GM18858 (cell line): ENCODE data around the gene KCNK4.

ENCODE experiments used
- ATAC-seq: cut with Tn5 transposase; IDR thresholded peaks from one replicate; pipeline ENCODE4 v1.9.1; 2021; ENCODE audit not compliant: unreplicated experiment

KCNK4 gene

DNA sequence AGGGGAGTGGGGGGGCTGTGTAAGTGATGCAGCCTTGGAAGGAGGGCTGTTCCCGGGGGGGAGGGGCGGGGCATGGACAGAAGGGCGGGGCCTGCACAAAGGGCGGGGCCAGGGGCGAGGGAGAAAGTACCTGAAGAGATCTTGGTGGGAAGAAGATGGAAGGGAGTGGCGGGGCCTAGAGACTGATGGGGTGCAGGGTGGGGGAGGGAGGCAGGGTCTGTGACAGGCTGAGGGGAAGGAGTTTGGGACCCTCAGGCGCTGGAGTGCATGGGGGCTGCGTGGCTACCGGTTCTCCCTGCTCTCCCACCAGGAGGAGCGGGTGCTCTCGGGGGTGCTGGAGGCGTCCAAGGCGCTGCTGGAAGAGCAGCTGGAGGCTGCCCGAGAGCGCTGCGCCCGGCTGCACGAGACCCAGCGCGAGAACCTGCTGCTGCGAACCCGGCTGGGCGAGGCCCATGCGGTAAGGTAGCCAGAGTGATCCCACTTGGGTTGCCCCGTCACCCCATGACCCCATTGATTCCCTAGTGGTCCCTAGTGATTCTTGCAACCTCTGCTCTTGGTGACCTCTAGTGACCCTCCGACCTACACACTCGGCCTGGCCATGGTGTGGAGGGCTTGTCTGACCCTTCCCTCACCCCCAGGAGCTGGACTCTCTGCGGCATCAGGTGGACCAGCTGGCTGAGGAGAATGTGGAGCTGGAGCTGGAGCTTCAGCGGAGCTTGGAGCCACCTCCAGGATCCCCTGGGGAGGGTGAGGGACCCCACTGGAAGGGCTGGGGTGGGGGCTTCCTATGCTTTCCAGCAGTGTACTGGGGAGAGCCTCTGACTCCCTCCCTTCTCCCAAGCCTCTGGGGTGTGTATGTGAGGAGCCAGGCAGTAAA lies 52.0 kb downstream of the KCNK4 start:
- no peak for ATAC-seq

DNA sequence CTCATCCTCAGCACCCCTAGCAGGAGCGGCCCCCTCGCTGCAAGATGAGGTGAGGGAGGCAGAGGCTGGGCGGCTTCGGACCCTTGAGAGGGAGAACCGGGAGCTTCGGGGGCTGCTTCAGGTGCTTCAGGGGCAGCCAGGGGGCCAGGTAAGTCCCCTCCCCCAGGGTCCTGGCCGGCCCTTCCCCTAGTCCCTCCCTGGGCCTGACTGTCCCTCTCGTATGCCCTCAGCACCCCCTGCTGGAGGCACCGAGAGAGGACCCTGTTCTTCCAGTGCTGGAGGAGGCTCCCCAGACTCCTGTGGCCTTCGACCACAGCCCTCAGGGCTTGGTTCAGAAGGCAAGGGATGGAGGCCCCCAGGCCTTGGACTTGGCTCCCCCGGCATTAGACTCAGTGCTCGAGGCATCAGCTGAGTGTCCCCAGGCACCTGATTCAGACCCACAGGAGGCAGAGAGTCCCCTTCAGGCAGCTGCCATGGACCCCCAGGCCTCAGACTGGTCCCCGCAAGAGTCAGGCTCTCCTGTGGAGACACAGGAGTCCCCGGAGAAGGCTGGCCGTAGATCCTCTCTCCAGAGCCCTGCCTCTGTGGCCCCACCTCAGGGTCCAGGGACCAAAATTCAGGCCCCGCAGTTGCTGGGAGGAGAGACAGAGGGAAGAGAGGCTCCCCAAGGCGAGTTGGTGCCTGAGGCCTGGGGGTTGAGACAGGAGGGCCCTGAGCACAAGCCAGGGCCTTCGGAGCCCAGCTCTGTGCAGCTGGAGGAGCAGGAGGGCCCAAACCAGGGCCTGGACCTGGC lies 52.9 kb downstream of the KCNK4 start:
- ATAC-seq = no peak

DNA sequence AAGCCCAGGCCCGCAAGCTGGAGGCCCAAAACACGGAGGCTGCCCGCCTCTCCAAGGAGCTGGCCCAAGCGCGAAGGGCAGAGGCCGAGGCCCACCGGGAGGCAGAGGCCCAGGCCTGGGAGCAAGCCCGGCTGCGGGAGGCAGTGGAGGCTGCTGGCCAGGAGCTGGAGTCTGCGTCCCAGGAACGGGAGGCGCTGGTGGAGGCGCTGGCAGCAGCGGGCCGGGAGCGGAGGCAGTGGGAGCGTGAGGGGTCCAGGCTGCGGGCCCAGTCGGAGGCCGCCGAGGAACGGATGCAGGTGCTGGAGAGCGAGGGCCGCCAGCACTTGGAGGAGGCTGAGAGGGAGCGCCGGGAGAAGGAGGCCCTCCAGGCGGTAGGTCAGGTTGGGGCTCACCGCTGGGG lies 53.7 kb downstream of the KCNK4 start:
- no peak for ATAC-seq

DNA sequence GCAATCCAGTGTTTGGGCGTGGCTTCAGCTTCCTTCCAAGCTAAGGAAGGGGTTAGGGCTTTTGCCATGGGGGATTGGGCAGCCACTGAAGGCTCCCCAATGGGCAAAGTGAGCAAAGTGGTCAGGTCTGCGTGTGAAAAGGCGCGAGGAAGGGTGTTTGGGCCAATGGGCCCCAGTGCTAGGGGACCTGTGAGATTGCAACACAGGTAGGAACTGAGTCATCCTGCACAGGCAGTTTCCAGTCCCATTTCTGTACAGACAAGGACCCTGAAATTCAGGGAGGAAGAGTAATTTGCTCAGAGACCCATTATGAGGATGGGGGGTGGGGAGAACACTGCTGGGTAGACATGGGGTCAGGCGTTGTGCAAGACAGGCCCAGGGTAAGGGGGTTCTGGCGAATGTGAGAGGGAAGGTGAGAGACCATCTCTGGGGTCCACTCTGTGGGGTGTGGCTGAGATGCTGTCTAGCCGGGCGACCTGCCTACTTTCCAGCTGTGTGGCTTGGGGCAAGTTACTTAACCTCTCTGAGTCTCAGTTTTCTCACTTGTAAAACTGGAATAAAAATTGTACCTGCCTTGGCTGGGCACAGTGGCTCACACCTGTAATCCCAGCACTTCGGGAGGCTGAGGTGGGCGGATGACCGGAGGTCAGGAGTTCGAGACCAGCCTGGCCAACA lies 56.2 kb downstream of the KCNK4 start:
- no peak for ATAC-seq

DNA sequence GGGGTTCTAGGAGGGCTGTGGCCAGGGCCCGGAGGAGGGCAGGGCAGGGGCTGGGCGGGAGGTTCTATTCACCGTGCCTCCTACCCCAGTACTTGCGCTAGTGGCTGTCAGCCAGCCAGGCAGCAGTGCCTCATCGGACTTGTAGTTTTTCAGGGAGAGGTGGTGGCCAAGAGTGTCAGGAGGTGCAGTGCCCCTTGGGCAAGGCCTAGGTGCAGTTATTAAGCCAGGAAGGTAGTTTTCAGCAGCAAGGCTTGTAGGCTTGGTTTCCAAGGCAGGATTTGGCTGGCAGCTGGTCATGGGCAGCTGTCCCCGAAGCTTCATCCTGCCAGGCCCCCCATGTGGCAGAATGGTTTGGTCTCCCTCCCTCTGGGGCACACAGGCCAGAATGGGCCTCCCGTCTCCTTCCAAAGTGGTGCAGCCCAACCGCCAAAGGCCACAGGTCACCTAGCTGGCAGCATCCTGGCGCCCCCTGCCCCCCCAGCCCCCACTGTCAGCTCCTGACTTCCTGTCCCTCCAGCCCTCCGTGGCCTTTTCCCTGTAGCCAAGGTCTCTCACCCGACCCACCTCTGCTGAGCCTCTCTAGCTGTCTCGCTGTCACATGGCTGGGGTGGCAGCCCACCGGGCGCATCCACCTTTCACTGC lies 57.4 kb downstream of the KCNK4 start:
- ATAC-seq = no peak

DNA sequence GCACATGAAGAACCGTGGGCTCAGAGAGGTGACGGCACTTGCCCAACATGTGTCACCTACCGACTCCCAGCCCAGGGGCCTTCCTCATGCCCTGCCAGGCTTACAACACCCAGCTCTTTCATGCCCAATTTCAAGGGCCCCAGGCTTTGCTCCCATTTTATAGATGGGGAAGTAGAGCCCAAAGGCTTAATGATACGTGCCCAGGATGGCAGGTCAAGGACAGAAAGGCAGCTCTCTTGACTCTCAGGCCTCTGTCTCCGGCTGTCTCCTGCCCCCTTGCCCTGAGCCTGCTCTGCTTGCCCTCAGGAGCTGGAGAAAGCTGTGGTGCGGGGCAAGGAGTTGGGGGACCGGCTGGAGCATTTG lies 57.9 kb downstream of the KCNK4 start:
- no peak for ATAC-seq

DNA sequence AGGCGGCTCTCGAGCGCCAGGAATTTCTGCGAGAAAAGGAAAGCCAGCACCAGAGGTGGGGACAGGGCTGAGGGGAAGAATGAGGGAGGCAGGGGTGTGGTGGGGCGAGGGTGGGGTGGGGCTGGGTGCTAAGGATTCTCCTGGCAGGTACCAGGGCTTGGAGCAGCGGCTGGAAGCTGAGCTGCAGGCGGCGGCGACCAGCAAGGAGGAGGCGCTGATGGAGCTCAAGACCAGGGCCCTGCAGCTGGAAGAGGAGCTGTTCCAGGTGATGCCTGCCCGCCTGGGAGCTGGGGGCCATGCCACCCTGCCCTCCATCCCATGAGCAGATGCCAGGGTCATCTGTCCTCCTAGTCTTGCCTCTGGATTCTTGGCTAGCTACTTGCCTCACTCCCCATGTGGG lies 58.3 kb downstream of the KCNK4 start:
- no peak for ATAC-seq
